ENCODE measurements around the gene TBC1D17.

Gene TBC1D17

GRCh38 chr19:49872245-49873128 lies 5.0 kb upstream of the TBC1D17 start:
- TF ChIP-seq, protein P1, sequence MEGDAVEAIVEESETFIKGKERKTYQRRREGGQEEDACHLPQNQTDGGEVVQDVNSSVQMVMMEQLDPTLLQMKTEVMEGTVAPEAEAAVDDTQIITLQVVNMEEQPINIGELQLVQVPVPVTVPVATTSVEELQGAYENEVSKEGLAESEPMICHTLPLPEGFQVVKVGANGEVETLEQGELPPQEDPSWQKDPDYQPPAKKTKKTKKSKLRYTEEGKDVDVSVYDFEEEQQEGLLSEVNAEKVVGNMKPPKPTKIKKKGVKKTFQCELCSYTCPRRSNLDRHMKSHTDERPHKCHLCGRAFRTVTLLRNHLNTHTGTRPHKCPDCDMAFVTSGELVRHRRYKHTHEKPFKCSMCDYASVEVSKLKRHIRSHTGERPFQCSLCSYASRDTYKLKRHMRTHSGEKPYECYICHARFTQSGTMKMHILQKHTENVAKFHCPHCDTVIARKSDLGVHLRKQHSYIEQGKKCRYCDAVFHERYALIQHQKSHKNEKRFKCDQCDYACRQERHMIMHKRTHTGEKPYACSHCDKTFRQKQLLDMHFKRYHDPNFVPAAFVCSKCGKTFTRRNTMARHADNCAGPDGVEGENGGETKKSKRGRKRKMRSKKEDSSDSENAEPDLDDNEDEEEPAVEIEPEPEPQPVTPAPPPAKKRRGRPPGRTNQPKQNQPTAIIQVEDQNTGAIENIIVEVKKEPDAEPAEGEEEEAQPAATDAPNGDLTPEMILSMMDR (IDR thresholded peaks at IDR 0.05; ENCODE audit: low read length): no peak
- no peak for TF ChIP-seq EZH2 (IDR thresholded peaks at IDR 0.05; ENCODE audit: borderline replicate concordance, low read length)
- no peak overlapping the region for H3K9ac ChIP-seq (ENCODE audit: low read length)

GRCh38 chr19:49873129-49873521 lies 4.4 kb upstream of the TBC1D17 start:
- H3K9me2 ChIP-seq (ENCODE audit: low read depth, low read length): no peaks in the 10 kb centered on the region
- H3K4me1 ChIP-seq (ENCODE audit: insufficient read depth, low read length, severe bottlenecking): peaks cover 33% of the 10 kb centered on the region
- H3K9ac ChIP-seq (ENCODE audit: low read length): no peak overlapping the region
- no peaks in the 10 kb centered on the region for H3K9me3 ChIP-seq (ENCODE audit: low read length)
- TF ChIP-seq, protein P1 (IDR thresholded peaks at IDR 0.05; ENCODE audit: low read length): no peak
- no peak for TF ChIP-seq EZH2 (IDR thresholded peaks at IDR 0.05; ENCODE audit: borderline replicate concordance, low read length)
- H3K79me2 ChIP-seq (ENCODE audit: insufficient read depth, low read length): peaks cover 8% of the 10 kb centered on the region
- peaks cover 16% of the 10 kb centered on the region for H3K36me3 ChIP-seq (ENCODE audit: insufficient read depth, low read length)
- no peaks in the 10 kb centered on the region for H3K27me3 ChIP-seq (ENCODE audit: insufficient read depth, low read length)
- no peaks in the 10 kb centered on the region for H4K20me1 ChIP-seq (ENCODE audit: insufficient read depth, low read length)
- H3K4me2 ChIP-seq (ENCODE audit: low read length): no peak overlapping the region
- no peak overlapping the region for H3K27ac ChIP-seq (ENCODE audit: low read depth, low read length, poor library complexity, severe bottlenecking)
- no peak overlapping the region for H3K4me3 ChIP-seq (ENCODE audit: low read depth, low read length, poor library complexity, severe bottlenecking)
- no peak overlapping the region for H2AFZ ChIP-seq (ENCODE audit: low read length)
- H3F3A ChIP-seq (ENCODE audit: insufficient read depth, low read length): no peaks in the 10 kb centered on the region

More at GRCh38 chr19:49872245-49873128, 5.0 kb upstream of the TBC1D17 start:
- H3K9me3 ChIP-seq (ENCODE audit: low read length): no peaks in the 10 kb centered on the region
- peaks cover 38% of the 10 kb centered on the region for H3K4me1 ChIP-seq (ENCODE audit: insufficient read depth, low read length, severe bottlenecking)
- H3K9me2 ChIP-seq (ENCODE audit: low read depth, low read length): no peaks in the 10 kb centered on the region
- H3K36me3 ChIP-seq (ENCODE audit: insufficient read depth, low read length): peaks cover 16% of the 10 kb centered on the region
- peaks cover 8% of the 10 kb centered on the region for H3K79me2 ChIP-seq (ENCODE audit: insufficient read depth, low read length)
- no peak overlapping the region for H3K4me2 ChIP-seq (ENCODE audit: low read length)
- no peaks in the 10 kb centered on the region for H3F3A ChIP-seq (ENCODE audit: insufficient read depth, low read length)
- H4K20me1 ChIP-seq (ENCODE audit: insufficient read depth, low read length): no peaks in the 10 kb centered on the region
- no peak overlapping the region for H3K4me3 ChIP-seq (ENCODE audit: low read depth, low read length, poor library complexity, severe bottlenecking)
- peak overlapping the region; percentile 10 for H3K27ac ChIP-seq (ENCODE audit: low read depth, low read length, poor library complexity, severe bottlenecking)
- no peak overlapping the region for H2AFZ ChIP-seq (ENCODE audit: low read length)
- no peaks in the 10 kb centered on the region for H3K27me3 ChIP-seq (ENCODE audit: insufficient read depth, low read length)

DNA sequence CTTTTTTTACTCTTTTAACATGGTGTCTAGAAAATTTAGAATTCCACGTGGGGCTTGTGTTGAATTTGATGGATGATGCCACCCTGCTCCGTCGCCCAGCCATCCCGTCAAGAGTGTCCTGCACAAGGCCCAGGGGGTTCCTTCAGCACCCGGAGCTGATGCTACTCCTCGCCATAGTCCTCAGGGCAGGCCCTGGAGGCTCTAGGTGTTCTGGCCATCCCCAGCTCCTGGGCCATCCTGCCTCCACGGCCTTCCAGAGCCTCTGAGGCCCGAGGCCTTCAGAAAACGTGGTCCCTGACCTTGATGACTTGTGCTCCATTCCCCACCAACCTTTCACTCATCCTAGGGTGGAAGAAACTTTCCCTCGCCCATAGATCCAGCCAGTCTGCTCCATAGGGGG lies 3.7 kb upstream of the TBC1D17 start:
- no peaks in the 10 kb centered on the region for H3F3A ChIP-seq (ENCODE audit: insufficient read depth, low read length)
- H3K9me2 ChIP-seq (ENCODE audit: low read depth, low read length): no peaks in the 10 kb centered on the region
- no peak overlapping the region for H3K9ac ChIP-seq (ENCODE audit: low read length)
- H2AFZ ChIP-seq (ENCODE audit: low read length): no peak overlapping the region
- no peaks in the 10 kb centered on the region for H4K20me1 ChIP-seq (ENCODE audit: insufficient read depth, low read length)
- H3K4me1 ChIP-seq (ENCODE audit: insufficient read depth, low read length, severe bottlenecking): peaks cover 40% of the 10 kb centered on the region
- TF ChIP-seq EZH2 (IDR thresholded peaks at IDR 0.05; ENCODE audit: borderline replicate concordance, low read length): no peak
- TF ChIP-seq, protein P1 (IDR thresholded peaks at IDR 0.05; ENCODE audit: low read length): no peak
- H3K4me3 ChIP-seq (ENCODE audit: low read depth, low read length, poor library complexity, severe bottlenecking): no peak overlapping the region
- H3K9me3 ChIP-seq (ENCODE audit: low read length): no peaks in the 10 kb centered on the region
- no peaks in the 10 kb centered on the region for H3K27me3 ChIP-seq (ENCODE audit: insufficient read depth, low read length)
- no peak overlapping the region for H3K4me2 ChIP-seq (ENCODE audit: low read length)
- peaks cover 16% of the 10 kb centered on the region for H3K36me3 ChIP-seq (ENCODE audit: insufficient read depth, low read length)
- no peak overlapping the region for H3K27ac ChIP-seq (ENCODE audit: low read depth, low read length, poor library complexity, severe bottlenecking)
- peaks cover 8% of the 10 kb centered on the region for H3K79me2 ChIP-seq (ENCODE audit: insufficient read depth, low read length)
